ENCODE data around the gene ANKRD42.
"Not testable (repeated sequence)": the region's sequence is repeated elsewhere in the genome, so short reads cannot be mapped to it uniquely, and the experiment has no call there.

ANKRD42 gene

DNA sequence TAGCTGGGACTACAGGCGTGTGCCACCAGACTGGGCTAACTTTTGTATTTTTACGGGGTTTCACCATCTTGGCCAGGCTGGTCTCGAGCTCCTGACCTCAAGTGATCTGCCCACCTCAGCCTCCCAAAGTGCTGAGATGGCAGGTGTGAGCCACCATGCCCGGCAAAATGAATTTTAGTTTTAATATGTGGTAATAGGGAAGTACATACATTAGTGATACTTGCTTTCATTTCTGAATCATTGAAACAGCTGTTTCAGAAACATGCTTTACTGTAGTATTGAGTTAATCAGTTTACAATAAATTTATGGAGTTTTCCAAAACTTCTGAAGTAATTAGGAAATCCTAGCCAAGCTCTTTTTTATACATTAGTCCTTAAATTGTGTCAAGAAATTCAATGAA lies 21.0 kb upstream of the ANKRD42 start:
- DNase-seq (ENCODE audit: low read depth in 2 of 2): no peak

DNA sequence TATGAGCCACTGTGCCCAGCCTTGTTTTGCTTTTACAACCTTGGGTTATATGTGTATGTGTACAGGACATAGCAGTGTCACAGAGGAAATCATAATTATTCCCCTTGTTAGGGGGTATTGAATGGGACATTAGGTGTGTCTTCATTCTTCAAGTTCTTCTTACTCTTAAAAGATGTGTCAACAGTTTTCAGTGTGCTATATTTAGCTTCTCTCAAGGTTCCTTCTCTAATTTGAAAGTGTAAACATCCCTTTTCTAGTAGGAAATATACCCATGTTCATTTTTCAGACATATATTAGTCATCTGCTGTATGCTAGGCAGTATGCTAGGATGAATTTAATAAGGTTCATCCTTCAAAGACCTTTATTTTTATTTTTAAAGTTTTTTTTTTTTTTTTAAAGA lies 19.5 kb upstream of the ANKRD42 start:
- DNase-seq (ENCODE audit: low read depth in 2 of 2): no peak

DNA sequence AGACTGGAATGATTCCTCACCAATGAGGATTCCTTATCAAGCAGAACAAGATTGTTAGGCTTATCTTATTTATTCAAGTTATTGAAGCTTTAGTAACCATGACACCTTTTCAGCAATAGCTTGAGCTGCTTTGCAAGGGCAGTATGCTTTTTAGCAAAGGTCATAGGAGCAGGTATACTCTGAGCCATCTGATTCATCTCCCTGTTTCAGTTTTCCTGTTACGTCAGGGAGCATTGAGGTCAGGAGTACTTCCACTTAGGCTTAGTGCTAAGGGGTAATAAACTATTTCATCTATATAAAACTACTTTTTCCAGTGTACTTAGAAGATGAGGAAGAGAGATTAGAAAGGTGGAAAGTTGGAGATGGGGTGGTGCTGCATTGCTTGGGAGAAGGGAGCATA lies 17.7 kb upstream of the ANKRD42 start:
- no peak for DNase-seq (ENCODE audit: low read depth in 2 of 2)

DNA sequence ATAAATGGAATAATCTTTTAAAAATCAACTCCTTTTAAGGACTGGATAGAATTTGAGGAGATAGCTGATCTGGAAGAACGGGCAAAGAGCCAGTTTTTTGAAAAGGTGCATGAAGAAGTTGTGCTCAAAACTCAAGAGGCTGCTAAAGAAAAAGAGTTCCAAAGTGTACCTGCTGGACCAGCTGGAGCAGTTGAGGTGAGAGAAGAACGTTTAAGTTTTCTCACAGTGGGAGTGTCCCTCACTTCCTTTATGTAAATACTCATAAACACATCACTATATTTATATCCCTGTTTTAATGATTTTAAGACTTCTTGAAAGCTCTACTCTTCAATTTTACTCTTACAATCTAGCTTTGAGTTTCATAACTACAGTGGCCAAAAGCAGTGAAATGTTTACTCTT lies 11.7 kb upstream of the ANKRD42 start:
- DNase-seq (ENCODE audit: low read depth in 2 of 2): no peak

DNA sequence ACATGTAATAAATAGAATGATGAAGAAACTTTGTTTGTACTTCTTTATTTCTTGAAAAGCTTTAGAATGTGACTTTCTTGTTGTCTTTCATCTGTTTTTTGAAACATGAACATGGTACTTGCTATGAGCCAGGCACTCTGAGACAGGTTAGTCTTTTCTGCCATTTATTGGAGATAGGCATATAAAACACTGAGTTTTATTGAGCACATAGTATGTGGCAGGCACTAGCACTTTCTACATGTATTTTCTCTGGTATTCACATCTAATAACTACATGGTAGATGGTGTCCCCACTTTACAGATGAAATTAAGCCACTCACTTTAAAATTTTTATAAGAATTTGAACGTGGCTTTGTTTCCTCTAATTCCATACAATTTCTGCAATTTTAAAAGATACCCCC lies 7.7 kb upstream of the ANKRD42 start:
- DNase-seq (ENCODE audit: low read depth in 2 of 2): no peak

DNA sequence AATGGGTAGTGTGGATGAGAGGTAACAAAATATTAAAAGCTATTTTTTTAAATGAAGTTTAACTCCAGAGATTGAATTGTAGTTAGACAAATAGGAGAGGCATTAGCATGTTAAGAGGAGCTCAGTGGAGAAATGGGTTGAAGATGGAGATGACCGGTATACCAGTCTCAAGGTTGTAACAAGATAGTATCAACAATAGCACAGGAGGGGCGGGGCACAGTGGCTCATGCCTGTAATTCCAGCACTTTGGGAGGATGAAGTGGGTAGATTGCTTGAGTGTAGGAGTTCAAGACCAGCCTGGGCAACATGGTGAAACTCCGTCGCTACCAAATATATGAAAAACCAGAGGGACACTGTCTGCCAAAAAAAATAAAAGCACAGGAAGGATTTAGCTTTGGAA lies 6.0 kb upstream of the ANKRD42 start:
- no peak for DNase-seq (ENCODE audit: low read depth in 2 of 2)

DNA sequence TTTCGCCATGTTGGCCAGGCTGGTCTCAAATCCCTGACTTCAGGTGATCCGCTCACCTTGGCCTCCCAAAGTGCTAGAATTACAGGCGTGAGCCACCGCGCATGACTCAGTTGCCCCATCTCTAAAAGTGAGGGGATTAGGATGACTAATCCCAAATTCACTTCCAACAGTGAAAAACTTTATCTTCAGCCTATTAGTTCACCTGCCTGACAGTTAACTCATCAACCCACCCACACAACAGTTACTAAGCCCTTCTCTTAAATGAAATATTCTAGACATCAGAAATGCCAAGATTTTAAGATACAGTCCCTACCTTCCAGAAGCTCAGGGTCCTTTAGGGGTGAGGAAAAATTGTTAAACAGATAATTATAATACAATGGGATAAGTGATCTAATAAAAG lies 2.0 kb upstream of the ANKRD42 start:
- no peak for DNase-seq (ENCODE audit: low read depth in 2 of 2)

DNA sequence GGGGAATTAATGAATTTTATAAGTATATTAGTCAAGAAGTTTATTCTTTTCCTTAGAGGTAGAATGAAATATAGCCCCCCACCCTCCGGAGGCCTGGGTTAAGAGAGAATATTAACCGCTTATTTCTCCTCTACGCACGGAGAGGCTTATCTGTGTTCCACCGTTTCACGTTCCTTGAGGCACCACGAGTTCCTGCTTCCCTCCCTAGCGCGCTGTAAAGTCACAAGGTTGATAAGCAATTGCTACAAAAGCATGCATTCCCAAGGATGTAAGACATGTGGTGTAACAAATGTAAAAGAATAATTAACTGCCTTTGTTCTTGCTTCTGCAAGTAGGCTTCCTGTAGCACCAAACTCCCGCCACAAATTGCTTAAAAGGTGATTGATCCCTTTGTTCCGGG lies 1.5 kb upstream of the ANKRD42 start:
- no peak for DNase-seq (ENCODE audit: low read depth in 2 of 2)

DNA sequence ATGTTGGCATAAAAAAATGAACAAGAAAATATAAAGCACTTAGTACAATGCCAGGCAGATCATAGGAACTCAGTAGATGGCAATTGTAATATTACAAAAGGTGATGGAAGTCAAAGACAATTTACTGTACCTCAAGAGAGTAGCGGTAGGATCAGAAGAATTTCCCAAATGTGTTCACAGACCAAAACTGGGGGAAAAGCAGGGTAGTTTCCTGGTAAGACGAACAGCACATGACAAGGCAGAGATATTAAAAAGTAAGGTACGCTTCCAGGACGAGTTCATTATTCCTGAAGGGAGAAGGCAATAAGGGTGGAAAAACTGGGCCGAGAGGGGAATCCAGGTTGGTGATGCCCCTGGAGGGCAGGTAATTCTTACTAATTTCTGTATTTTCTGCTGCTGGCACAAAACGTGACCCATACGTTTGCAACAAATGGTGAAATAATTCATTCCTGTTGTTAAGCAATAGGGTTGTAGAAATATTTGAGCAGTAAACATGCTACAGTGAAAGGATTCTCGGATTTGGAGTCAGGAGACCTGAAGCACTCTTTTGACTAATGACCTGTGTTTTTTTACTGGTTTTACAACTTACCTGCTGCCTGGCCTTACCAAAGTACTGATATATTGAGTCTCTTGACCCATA lies 786 bp upstream of the ANKRD42 start:
- no peak for DNase-seq (ENCODE audit: low read depth in 2 of 2)

DNA sequence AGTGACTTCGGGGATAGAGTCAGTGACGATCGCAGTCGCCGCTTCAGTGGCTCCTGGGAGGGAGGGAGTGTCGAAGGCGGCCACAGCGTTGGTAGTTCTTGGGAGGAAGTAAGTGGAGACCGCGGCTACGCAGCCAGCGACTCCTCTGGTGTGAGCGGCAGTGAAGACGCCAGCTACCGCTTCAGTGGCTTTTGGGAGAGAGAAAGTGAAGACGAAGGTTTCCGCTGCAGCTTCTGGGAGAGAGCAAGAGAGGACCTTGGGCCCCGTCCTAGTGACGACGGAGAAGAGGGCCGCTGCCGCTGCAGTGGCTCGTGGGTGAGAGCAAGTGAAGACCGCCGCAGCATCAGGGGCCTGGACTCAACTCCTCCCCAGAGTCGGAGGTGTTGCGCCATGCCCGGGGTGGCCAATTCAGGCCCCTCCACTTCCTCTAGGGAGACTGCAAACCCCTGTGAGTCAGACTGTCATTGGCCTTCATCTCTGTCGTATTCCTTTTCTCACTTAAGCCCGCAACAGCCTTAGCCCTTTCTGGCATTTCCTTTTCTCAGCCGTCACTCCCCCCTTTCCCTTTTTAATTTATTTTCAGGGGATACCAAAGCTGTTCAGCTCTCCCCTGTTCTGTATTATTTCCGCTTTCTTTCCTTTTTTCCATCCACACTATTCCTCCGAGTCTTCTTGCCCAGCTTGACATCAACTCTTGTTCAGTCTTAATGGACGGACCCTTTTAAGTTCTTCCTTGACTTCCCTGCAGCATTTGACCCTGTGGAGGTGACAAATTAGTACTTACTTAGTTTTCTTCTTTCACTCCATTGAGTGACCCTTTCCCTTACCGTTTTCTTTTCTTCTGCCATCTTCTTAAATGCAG lies 1.0 kb downstream of the ANKRD42 start:
- peak; percentile 33 to 39 for DNase-seq (ENCODE audit: low read depth in 2 of 2)

DNA sequence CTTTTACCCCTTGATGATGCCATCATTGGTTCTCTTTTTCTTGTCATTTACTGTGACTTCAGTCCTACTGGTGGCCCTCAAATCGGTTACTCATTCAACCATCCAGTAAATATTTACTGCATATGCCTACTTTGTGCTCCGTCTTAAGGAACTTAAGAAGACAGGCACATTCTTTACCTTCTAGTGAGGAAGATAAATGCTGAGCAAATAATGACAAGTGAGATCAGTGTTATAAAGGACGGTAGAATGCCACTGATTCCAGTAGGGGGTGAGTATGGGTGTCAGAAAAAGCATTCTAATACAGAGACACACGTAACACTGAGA lies 1.6 kb downstream of the ANKRD42 start:
- DNase-seq (ENCODE audit: low read depth in 2 of 2): no peak

DNA sequence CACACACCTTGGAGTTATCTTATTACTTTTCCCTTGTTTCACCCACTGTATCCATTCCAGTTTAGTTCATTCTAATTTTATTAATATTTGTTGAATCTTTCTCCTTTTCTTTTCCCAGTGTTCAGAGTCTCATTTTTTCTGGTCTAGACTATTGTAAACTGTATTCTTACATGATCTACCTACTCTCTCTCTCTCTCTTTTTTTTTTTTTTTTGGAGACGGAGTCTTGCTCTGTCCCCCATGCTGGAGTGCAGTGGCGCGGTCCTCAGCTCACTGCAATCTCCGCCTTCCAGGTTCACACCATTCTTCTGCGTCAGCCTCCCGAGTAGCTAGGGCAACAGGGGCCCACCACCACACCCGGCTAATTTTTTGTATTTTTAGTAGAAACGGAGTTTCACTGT lies 2.1 kb downstream of the ANKRD42 start:
- DNase-seq (ENCODE audit: low read depth in 2 of 2): no peak

DNA sequence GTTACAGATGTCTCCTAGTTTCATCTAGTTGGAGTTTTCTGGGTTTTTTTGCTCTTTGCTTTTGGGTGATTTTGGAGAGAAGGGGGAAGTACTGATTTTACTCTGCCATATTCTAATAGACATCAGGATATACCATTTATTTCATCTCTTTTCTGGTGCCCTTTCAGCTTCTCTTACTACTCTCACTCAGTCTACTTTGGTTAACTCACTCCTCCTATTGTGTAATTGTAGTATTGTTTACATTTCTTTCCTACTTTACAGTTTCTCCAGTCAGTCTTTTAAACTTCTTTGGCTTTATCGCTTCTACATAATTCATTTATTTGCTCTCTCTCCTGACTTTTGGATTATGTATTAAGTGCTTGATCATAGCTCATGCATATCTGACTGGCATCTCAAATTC lies 6.5 kb downstream of the ANKRD42 start:
- DNase-seq (ENCODE audit: low read depth in 2 of 2): no peak

DNA sequence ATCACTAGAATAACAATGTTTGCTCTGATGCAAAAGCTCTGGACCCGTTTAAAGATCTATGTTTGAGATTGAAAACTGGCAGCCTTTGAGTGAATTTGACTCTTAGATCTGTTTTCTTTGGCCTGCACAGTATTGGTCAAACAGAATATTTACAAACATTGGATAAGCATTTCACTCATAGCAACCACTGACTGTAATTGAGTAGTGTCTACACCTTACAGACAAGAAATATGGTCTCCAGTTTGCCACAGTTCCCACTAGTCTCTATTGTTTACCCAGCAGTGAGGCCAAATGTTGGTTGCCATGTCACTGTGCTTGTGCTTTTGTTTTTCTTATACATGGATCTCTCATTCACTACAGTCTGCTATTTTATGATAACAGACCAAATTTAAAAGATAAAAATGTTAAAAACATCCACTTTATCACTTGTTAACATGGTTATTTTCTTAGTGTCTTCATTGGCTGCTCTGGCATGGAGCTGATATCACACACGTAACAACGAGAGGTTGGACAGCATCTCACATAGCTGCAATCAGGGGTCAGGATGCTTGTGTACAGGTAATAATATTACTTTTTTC lies 12.2 kb downstream of the ANKRD42 start:
- DNase-seq (ENCODE audit: low read depth in 2 of 2): no peak

DNA sequence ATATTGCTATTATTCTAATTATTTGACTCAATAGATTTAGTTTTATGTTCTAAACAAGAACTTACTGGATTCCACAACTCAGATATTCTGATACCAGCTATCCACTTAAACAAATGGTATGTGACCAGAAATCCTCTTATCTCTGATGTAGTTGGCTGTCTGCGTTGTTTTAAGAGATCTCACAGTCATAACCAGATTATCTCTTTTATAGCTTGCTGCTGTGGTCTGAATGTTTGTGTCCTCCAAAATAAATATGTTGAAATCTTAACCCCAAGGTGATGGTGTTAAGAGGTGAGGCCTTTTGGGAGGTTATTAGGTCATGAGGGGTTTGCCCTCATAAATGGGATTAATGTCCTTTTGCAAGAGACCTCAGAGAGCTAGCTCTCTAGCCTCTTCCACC lies 12.7 kb downstream of the ANKRD42 start:
- DNase-seq (ENCODE audit: low read depth in 2 of 2): no peak

DNA sequence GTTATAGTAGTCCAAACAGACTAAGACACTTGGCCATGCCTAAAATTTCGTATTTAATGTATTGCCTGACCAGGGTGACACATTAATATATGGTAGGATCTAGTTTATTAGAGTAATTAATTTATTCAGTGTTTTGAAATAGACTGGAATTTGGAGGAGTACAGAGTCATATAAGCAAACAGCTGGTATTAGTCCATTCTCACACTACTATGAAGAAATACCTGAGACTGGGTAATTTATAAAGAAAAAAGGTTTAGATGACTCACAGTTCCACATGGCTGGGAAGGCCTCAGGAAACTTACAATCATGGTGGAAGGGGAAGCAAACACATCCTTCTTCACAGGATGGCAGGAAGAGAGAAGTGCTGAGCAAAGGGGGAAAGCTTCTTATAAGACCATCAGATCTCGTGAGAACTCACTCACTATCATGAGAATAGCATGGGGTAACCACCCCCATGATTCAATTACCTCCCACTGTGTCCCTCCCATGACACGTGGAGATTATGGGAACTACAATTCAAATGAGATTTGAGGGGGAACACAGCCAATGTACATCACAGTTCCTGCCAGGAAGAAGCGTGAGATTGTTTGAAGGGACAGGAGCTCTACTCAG lies 13.4 kb downstream of the ANKRD42 start:
- not testable (repeated sequence) for DNase-seq (ENCODE audit: low read depth in 2 of 2)

DNA sequence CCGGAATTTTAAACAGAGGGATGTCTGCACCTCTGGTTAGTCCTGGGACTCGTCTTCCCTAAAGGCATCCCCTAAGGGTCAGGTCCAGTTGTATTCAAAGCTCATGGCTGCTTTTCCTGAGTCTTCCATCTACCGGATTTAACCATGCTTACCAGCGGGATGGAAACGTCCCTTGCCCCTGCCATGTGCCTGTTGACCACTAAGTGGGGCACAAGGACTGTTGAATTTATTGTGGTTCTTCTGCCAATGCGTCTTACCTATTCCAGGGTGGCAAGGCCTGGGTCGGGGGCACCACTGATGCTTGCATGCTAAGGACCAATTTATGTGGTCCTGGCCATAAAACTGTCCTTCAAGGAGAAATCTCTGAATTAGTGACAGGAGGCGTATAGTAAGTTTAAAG lies 25.6 kb downstream of the ANKRD42 start:
- DNase-seq (ENCODE audit: low read depth in 2 of 2): no peak

DNA sequence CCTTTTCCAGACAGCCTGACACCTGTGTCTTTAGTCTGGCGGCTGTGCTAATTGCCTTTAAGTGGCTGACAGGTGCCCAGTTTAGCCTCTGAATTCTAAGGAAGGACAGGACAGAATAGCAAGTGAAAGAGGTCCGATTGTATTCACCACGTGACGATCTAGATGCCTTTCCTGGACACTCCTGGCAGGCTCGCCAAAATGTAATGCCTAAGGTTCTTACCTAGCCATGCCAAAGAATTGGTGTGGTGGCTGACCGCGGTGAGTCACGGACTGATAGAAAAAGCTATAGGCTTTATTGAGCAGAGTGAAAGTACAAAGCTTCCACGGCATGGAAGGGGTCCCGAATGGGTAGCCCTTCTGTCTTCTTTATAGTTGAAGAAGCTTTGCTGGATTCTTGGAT lies 26.7 kb downstream of the ANKRD42 start:
- DNase-seq (ENCODE audit: low read depth in 2 of 2): no peak

DNA sequence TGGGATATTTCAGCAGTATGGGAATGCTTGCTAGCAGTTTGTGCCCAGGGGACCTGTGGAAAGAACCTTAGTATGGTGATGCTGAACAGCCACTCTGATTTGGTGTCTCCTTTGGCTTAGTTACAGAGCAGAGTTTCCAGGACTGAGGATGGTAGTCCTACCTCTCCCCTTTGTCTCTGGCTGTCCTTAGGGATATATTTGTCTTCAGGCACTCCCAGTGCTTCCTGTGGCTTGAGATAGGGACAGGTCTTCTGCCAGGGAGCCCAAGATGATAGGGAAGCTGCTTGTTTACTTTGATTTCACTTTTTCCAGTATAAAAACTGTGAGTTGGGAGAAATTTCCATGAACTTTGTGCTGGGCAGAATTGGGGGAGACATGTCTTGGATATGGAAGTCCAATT lies 28.2 kb downstream of the ANKRD42 start:
- no peak for DNase-seq (ENCODE audit: low read depth in 2 of 2)

DNA sequence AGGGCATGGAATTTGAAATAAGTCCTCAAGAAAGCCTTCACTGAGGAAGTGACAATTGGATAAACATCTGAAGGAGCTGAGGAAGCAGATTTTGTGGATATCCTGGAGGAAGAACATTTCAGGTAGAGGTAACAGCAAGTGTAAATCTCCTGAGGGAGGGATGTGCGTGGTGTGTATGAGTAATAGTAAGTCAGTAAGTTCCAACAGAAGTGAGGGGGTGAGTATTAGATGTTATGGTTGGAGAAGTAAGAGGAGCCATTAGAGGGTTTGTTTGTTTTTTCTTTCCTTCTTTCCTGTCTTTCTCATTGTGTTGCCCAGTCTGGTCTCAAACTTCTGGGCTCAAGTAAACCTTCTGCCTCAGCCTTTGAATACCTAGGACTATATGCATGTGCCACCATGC lies 29.0 kb downstream of the ANKRD42 start:
- DNase-seq (ENCODE audit: low read depth in 2 of 2): no peak

DNA sequence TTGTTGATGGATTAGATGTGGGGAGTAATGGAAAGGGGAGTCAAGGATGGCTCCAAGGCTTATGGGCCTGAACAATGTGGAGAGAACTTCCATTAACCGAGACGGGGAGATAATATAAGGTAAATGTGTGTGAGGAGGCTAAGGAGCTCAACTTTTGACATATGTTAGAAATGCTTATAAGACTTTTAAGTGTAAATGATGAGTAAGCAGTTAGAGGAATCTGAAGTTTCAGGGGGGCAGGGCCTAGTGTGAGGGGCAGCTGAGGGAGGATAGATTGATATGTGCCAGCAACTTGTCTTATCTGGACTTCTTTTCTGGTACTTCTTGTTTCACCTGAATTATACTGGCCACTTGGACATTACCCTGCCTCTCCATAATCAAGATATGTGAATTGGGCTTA lies 29.9 kb downstream of the ANKRD42 start:
- no peak for DNase-seq (ENCODE audit: low read depth in 2 of 2)

DNA sequence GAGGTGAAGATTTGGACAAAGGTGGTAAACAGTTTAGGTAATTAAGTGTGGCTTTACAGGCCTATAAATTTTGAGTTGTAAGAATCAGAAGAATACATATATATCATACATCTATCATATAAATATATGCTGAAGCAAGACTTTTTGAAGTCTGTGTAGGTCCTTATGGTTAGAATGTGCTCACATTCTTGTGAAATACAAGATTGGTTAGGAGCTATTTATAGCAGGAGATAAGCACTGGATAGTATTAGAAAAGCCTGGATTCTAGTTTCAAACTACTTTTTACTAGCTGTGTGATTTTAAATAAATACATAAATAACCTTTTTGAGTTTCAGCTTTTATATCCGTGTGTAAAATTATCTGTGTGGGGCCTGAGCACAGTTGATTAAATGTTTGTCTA lies 42.3 kb downstream of the ANKRD42 start:
- DNase-seq (ENCODE audit: low read depth in 2 of 2): no peak

DNA sequence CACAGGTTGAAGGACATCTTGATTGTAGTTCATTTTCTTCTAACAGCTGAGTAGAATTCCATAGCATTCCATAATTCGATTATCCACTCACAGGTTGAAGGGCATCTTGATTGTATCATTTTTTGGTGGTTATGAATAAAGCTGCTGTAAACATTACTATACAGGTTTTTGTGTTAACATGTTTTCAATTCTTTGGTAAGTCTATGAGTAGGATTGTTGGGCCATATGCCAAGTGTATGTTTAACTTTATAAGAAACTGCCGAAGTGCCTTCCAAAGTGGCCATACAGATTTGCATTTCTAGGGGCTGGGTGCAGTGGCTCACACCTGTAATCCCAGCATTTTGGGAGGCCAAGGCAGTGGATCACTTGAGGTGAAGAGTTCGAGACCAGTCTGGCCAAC lies 44.6 kb downstream of the ANKRD42 start:
- DNase-seq (ENCODE audit: low read depth in 2 of 2): no peak

Data from fibroblast of skin of left quadriceps (primary cell).